ENCODE results near the gene NOS3.
"Not testable (repeated sequence)": the region's sequence is repeated elsewhere in the genome, so short reads cannot be mapped to it uniquely, and the experiment has no call there.

The NOS3 gene

GRCh38 chr7:151038951-151039849 is 48.4 kb downstream of the NOS3 start:
- DNase-seq (ENCODE audit: low read depth): peak; percentile 78

- no peak for DNase-seq (ENCODE audit: low read depth)
These were observed 49.2 kb downstream of the NOS3 start for GRCh38 chr7:151039850-151040548.

- DNase-seq (ENCODE audit: low read depth): no peak
These were observed 50.0 kb downstream of the NOS3 start for GRCh38 chr7:151040616-151041375.

GRCh38 chr7:151043449-151043848 is 52.6 kb downstream of the NOS3 start:
- DNase-seq (ENCODE audit: low read depth): not testable (repeated sequence)

- no peak for DNase-seq (ENCODE audit: low read depth)
These were observed 53.1 kb downstream of the NOS3 start for GRCh38 chr7:151043959-151044358.

- no peak for DNase-seq (ENCODE audit: low read depth)
These were observed 54.4 kb downstream of the NOS3 start for GRCh38 chr7:151045262-151045661.

GRCh38 chr7:151045967-151046366 is 55.1 kb downstream of the NOS3 start:
- DNase-seq (ENCODE audit: low read depth): no peak

GRCh38 chr7:151046603-151047573 is 56.1 kb downstream of the NOS3 start:
- no peak for DNase-seq (ENCODE audit: low read depth)

GRCh38 chr7:151047976-151048815 is 57.4 kb downstream of the NOS3 start, which contains the start of gene ASIC3:
Gene ASIC3, plus strand, starts transcription at chr7:151048531. Its CDS starts 355 bp downstream, at chr7:151048886.
- no peak for DNase-seq (ENCODE audit: low read depth)

- no peak for DNase-seq (ENCODE audit: low read depth)
These were observed 58.2 kb downstream of the NOS3 start for GRCh38 chr7:151048911-151049463.

GRCh38 chr7:151051108-151051507 is 60.3 kb downstream of the NOS3 start:
- DNase-seq (ENCODE audit: low read depth): peak; percentile 45

- no peak for DNase-seq (ENCODE audit: low read depth)
These were observed 62.3 kb downstream of the NOS3 start for GRCh38 chr7:151053096-151053495.

GRCh38 chr7:151053751-151054150 is 62.9 kb downstream of the NOS3 start:
- DNase-seq (ENCODE audit: low read depth): no peak

- no peak for DNase-seq (ENCODE audit: low read depth)
These were observed 65.5 kb downstream of the NOS3 start for GRCh38 chr7:151056283-151056665.

GRCh38 chr7:151056666-151057505 is 66.1 kb downstream of the NOS3 start:
- no peak for DNase-seq (ENCODE audit: low read depth)

- DNase-seq (ENCODE audit: low read depth): no peak
These were observed 66.7 kb downstream of the NOS3 start, which contains the start of gene CDK5 for GRCh38 chr7:151057506-151057988. Gene CDK5, minus strand, starts transcription at chr7:151057897. Its CDS starts 49 bp downstream, at chr7:151057848.

GRCh38 chr7:151057989-151058780 is 67.4 kb downstream of the NOS3 start:
- peak; percentile 92 for DNase-seq (ENCODE audit: low read depth)

Data from activated T-cell treated with anti-CD3 and anti-CD28 coated beads for 48 hours (primary cell).